NOMO-1 (cell line): ENCODE results near the gene UNC5C.

Experiments
- DNase-seq, 2 experiments: peaks; one replicate each; lab custom pipeline; 2025; ENCODE audit not compliant: unreplicated experiment in 2 of 2; lab: John Stamatoyannopoulos, UW

Gene UNC5C

DNA sequence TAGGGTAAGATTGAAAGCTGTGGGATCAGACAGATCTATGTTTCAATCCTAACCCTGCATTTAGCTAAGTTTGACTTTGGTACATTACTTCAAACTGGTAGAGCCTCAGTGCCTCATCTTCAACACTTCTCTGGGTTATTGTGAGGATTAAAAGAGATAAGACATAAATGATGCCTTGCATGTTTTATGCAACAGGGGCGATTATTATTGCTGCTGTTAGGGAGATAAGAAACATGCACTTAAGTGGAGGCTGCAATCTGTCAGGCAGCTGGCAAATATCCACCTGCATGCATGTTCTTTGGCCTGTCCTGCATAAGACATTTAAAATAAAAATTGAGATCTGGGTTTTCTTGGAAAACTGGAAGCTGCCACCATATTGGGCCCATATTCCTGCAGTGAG lies 24.6 kb downstream of the UNC5C start:
- DNase-seq = no peak

DNA sequence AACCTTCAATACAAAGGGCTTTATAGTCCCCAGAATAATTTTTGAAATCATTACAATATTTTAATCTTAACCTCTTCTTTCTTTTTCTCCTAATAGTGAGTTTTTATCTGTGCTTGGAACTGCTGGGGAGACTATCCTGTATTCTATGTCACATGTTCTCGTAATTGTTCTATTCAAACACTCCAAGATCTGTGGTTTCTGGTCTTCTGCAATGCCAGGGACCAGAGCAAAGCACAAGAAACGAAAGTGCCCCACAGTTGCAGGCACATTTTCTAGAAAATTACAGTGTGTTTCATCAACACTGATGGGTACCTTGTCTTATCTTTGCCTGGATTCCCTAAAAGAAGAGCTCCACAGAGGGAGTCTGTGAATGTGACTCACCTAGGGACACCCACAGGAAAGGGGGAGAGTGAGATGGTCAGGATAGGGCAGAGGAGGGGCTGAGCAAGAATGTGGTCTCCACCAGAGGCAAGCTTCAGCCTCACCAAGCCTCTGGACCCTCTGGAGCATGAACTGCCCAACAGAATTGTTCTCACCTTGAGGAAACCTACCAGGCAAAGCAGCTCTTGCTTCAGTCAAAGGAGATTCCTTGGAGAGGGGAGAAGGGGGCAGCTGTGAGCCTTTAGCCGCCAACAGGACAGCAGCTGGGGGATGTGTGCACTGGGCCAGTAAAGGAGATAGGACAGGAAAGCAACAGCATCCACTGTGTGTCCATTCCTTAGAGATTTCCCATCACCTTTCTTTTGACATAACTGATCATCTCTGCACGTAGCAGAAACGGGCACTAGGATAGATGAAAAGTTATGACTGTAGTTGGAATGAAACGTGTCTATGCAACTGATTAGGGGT lies 25.9 kb downstream of the UNC5C start:
- no peak for DNase-seq

GRCh38 chr4:95517576-95518345 lies 31.0 kb downstream of the UNC5C start:
- DNase-seq = no peak

- no peak for DNase-seq
Observed at GRCh38 chr4:95516528-95517017, 32.2 kb downstream of the UNC5C start.

GRCh38 chr4:95515589-95515988 lies 33.2 kb downstream of the UNC5C start:
- no peak for DNase-seq

GRCh38 chr4:95513022-95513421 lies 35.8 kb downstream of the UNC5C start:
- DNase-seq = no peak

DNA sequence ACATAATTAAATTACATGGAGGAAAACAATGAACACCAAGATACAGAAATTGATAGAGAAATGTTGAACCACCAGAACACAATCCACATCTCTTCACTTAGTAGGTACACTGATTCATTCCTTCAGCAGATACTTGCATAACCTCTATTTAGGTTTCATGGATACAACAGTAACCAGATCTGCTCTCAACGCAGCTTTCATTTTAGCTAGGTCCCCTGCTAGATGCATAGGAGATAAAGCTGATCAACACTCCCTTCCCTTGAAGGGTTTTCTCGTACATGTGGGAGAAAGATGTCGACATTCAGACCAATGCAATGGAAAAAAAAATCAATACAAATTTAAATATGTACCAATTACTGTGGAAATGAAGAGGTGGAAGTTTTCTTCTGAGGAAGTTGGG lies 37.3 kb downstream of the UNC5C start:
- no peak for DNase-seq

GRCh38 chr4:95510877-95511276 lies 37.9 kb downstream of the UNC5C start:
- no peak for DNase-seq

DNA sequence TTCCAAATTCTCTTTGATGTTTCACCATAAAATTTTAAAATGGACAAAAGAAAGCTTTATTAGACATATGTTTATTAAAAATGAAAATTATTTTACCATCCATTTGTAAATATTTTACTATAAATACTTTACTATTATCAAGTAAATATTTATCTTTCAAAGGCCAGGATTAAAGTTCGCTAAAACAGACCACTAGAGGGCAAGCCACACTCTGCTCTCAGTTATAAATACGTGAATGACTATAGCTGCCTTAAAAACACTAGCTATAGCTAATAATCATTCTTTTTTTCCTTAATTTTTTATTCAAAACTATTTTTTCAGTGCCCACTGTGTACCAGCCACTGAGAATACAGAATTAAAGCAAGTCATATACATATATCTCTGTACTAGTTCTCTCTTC lies 38.6 kb downstream of the UNC5C start:
- peak; percentile 0 for DNase-seq

GRCh38 chr4:95508421-95508820 lies 40.4 kb downstream of the UNC5C start:
- DNase-seq = no peak

GRCh38 chr4:95507561-95507960 lies 41.2 kb downstream of the UNC5C start:
- DNase-seq = no peak

- no peak for DNase-seq
Observed at GRCh38 chr4:95507147-95507546, 41.6 kb downstream of the UNC5C start.

DNA sequence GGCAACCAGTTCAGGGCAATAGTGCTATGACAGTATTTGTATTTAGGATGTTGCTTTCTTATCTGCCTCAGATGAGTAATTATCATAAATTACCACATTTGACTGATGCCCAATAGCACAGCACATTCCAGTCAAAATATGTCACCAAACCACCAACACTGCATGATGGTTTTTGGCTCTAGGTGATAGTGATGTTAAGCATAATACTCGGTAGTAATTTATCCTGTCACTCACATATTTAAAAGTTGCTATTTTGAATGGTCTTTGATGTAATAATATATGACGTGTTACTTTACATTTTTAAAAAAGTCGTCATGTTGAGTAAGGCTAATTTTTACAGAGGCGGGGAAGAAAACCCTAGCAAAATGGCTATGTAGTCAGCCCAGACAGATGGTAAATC lies 42.5 kb downstream of the UNC5C start:
- no peak for DNase-seq

- DNase-seq = no peak
Observed at GRCh38 chr4:95505799-95506198, 43.0 kb downstream of the UNC5C start.

- no peak for DNase-seq
Observed at GRCh38 chr4:95505151-95505550, 43.6 kb downstream of the UNC5C start.

GRCh38 chr4:95504501-95504900 lies 44.3 kb downstream of the UNC5C start:
- DNase-seq = no peak

GRCh38 chr4:95500361-95500760 lies 48.4 kb downstream of the UNC5C start:
- DNase-seq = no peak

DNA sequence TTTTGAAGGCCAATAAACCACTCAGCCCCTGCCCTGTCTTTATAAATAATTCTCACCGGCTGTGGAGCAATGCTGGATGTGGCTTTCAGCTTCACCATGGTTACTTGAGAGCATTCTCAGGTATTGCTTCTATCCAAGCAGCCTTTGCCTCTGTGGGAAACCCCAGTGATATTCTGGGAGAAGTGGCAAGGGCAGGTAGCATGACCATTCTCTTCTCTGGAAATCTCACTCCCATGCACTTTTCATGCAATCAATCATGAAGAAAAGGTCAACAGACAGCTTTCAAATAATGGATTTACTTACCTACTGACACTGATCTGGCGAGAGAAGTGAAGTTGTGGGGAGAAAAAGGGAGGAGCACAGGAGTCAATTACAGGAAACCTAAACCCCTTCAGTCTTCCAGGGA lies 49.5 kb downstream of the UNC5C start:
- no peak for DNase-seq

DNA sequence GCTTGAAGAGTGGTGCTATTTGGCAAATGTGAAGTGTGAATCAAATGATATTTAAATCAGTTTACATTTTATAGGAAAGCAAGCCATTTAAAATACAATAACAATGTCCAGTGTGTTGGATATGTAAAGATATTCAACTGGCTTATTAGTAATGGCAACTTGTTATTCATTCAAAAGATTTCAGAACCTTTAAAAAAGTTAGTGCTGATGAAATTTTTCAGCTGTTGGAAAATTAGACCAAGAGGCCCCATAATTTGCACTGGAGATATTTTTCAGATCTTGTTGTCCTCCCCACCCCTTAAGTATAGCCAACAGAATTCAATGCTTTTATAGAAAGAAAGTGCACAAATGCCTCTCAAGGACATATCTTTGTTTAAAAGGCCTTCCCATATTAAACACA lies 54.6 kb downstream of the UNC5C start:
- no peak for DNase-seq

- no peak for DNase-seq
Observed at GRCh38 chr4:95478679-95479078, 70.1 kb downstream of the UNC5C start.

DNA sequence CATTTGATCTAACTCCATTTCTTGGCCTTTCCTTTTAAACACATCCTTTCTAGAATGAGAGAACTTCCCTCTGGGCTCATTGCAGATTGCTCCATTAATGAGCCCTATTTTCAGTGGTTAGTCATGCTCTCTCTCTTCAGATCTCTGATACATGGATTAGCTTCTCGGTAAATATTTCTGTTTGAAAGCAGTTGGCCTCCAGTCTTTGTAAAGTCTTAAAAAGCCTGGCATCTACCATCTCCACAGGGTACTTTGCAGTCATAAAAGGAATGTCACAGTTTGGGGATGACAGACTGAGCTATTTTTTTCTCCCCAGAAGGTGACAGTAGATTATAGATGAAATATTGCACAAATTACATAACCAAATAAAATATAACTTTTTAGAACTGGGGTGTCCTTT lies 72.7 kb downstream of the UNC5C start:
- DNase-seq = no peak

- DNase-seq = no peak
Observed at GRCh38 chr4:95472534-95472933, 76.2 kb downstream of the UNC5C start.
